Measurements from ENCODE around the gene PAQR4.

The PAQR4 gene

GRCh38 chr16:3009568-3010390 is 40.6 kb downstream of the PAQR4 start:
- H3K27ac ChIP-seq, result peak overlapping the region; percentile 98
- peak overlapping the region; percentile 35 for H3K4me3 ChIP-seq (ENCODE audit: low read depth, low read length)
- H3K9ac ChIP-seq, result no peak overlapping the region
- no peaks in the 10 kb centered on the region for H3K36me3 ChIP-seq (ENCODE audit: control insufficient read depth, insufficient read depth, low read length)
- peak overlapping the region; percentile 93 for H2AFZ ChIP-seq
- peak overlapping the region; percentile 71 for H3K4me2 ChIP-seq (ENCODE audit: low read length)
- TF ChIP-seq, protein P1, sequence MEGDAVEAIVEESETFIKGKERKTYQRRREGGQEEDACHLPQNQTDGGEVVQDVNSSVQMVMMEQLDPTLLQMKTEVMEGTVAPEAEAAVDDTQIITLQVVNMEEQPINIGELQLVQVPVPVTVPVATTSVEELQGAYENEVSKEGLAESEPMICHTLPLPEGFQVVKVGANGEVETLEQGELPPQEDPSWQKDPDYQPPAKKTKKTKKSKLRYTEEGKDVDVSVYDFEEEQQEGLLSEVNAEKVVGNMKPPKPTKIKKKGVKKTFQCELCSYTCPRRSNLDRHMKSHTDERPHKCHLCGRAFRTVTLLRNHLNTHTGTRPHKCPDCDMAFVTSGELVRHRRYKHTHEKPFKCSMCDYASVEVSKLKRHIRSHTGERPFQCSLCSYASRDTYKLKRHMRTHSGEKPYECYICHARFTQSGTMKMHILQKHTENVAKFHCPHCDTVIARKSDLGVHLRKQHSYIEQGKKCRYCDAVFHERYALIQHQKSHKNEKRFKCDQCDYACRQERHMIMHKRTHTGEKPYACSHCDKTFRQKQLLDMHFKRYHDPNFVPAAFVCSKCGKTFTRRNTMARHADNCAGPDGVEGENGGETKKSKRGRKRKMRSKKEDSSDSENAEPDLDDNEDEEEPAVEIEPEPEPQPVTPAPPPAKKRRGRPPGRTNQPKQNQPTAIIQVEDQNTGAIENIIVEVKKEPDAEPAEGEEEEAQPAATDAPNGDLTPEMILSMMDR (IDR thresholded peaks at IDR 0.05), result no peak
- H3K27me3 ChIP-seq (ENCODE audit: control insufficient read depth, insufficient read depth, low read length), result no peaks in the 10 kb centered on the region
- H3K9me3 ChIP-seq (ENCODE audit: control insufficient read depth, low read length), result no peaks in the 10 kb centered on the region
- H3K4me1 ChIP-seq, result peaks cover 46% of the 10 kb centered on the region
- peaks cover 5% of the 10 kb centered on the region for H3K79me2 ChIP-seq

DNA sequence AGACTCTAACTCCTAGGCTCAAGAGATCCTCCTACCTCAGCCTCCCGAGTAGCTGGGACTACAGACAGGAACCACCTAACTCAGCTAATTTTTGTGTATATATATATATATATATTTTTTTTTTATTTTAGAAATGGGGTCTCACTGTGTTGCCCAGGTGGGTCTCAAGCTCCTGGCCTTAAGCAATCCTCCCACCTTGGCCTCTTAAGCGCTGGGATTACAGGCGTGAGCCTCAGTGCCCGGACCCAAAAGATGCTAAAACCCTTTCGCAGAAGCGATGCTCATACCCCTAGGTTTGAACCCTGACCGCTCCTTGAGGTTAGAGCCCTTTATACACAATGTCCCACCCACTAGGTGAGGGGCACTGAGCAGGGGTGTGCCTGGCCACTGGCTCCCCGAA is 41.4 kb downstream of the PAQR4 start:
- H3K27ac ChIP-seq, result peak overlapping the region; percentile 98
- H3K36me3 ChIP-seq (ENCODE audit: control insufficient read depth, insufficient read depth, low read length), result no peaks in the 10 kb centered on the region
- no peak overlapping the region for H3K9ac ChIP-seq
- no peaks in the 10 kb centered on the region for H3K9me3 ChIP-seq (ENCODE audit: control insufficient read depth, low read length)
- peaks cover 46% of the 10 kb centered on the region for H3K4me1 ChIP-seq
- TF ChIP-seq, protein P1 (IDR thresholded peaks at IDR 0.05), result no peak
- peak overlapping the region; percentile 71 for H3K4me2 ChIP-seq (ENCODE audit: low read length)
- no peaks in the 10 kb centered on the region for H3K27me3 ChIP-seq (ENCODE audit: control insufficient read depth, insufficient read depth, low read length)
- H3K79me2 ChIP-seq, result peaks cover 5% of the 10 kb centered on the region
- H2AFZ ChIP-seq, result peak overlapping the region; percentile 93
- no peak overlapping the region for H3K4me3 ChIP-seq (ENCODE audit: low read depth, low read length)

GRCh38 chr16:3012246-3012645 is 43.1 kb downstream of the PAQR4 start:
- Histone ChIP-seq H3K4me2 (ENCODE audit: low read length) (peak overlapping the region; percentile 69), H3K27ac (peak overlapping the region; percentile 98), H3K4me1 (peaks cover 43% of the 10 kb centered on the region), H3K9me3 (ENCODE audit: control insufficient read depth, low read length) (no peaks in the 10 kb centered on the region), H3K9ac (no peak overlapping the region), H2AFZ (peak overlapping the region; percentile 83), H3K27me3 (ENCODE audit: control insufficient read depth, insufficient read depth, low read length) (no peaks in the 10 kb centered on the region), H3K36me3 (ENCODE audit: control insufficient read depth, insufficient read depth, low read length) (no peaks in the 10 kb centered on the region), H3K79me2 (peaks cover 5% of the 10 kb centered on the region), H3K4me3 (ENCODE audit: low read depth, low read length) (peak overlapping the region; percentile 27)
- TF ChIP-seq, protein P1 (IDR thresholded peaks at IDR 0.05), result no peak

DNA sequence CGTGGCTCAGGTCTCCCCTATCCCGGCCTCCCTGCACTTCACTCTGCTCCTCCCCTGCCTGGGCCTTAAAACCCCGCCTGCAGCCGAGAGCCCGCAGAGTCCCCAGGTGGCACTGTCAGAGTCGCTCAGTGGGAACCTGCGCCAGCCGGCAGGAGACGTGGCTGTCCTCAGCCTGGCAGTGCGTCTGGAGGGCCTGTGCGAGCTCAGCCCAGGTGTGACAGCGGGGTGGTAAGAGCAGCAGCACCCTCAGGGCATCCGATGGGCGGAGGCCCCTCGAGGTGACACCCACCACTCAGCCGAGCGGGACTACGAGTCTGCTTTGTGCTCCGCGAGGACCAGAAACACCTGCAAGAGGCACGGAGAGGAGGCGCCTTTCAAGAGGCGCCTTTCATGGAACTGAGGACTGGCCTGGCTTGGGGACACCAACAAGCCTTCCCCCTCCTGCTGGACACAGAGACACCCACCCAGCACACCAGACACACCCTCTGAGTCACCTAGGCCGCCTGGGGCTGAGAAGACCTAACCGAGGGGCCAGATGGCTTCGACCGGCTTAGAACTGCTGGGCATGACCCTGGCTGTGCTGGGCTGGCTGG is 43.8 kb downstream of the PAQR4 start, which contains the start of gene CLDN9:
Gene CLDN9, plus strand, starts transcription at position 96 of the 593 bp plus-strand sequence. Its CDS starts 440 bp downstream, at position 536.
- Histone ChIP-seq H2AFZ (peak within 1 kb of the TSS; percentile 83), H3K4me2 (ENCODE audit: low read length) (peak within 1 kb of the TSS; percentile 69), H3K36me3 (ENCODE audit: control insufficient read depth, insufficient read depth, low read length) (no peaks in the 10 kb centered on the region), H3K4me1 (peaks cover 43% of the 10 kb centered on the region), H3K9ac (no peak within 1 kb of the TSS), H3K4me3 (ENCODE audit: low read depth, low read length) (peak within 1 kb of the TSS; percentile 27), H3K27ac (peak within 1 kb of the TSS; percentile 98), H3K79me2 (peaks cover 5% of the 10 kb centered on the region), H3K27me3 (ENCODE audit: control insufficient read depth, insufficient read depth, low read length) (no peaks in the 10 kb centered on the region), H3K9me3 (ENCODE audit: control insufficient read depth, low read length) (no peaks in the 10 kb centered on the region)
- TF ChIP-seq, protein P1 (IDR thresholded peaks at IDR 0.05), result peak; percentile 39

Measured in parathyroid adenoma (tissue), 2 donors.